GM12873 (cell line): ENCODE results near the gene TOPORS.

Experiments
- CTCF ChIP-seq: IDR thresholded peaks from 2 replicates; pipeline ENCODE4 v1.5.1; 2012; ENCODE audit warnings: low read depth, mild to moderate bottlenecking, moderate library complexity, low read length, control low read depth; ENCODE audit not compliant: insufficient read depth; ENCODE audit errors: missing control alignments

The TOPORS gene

GRCh38 chr9:32497921-32498320 lies 54.5 kb downstream of the TOPORS start:
- TF ChIP-seq CTCF, result no peak

- no peak for TF ChIP-seq CTCF
Observed at GRCh38 chr9:32490601-32491000, 61.8 kb downstream of the TOPORS start.
